ENCODE measurements around the gene PDS5B. TPM values are rescaled to one million over a fixed set of nuclear protein-coding genes. Genes with fewer than 3 reads are reported as not detected.

PDS5B gene
- total and polyA plus RNA-seq, 2 experiments from 2014 or later = 43.9 to 46.5 TPM

GRCh38 chr13:32629866-32630265 lies 43.6 kb downstream of the PDS5B start:
- Histone ChIP-seq H3K27me3 (ENCODE audit: insufficient read depth) (no peaks in the 10 kb centered on the region), H3K4me3 (no peak overlapping the region), H3K9me2 (ENCODE audit: insufficient read depth) (no peaks in the 10 kb centered on the region), H3K4me1 (ENCODE audit: insufficient read depth) (peaks cover 5% of the 10 kb centered on the region; the same call in 1 of the 2 replicates), H3F3A (replicated peaks; ENCODE audit: low read depth) (no peaks in the 10 kb centered on the region), H3K36me3 (ENCODE audit: insufficient read depth) (no peaks in the 10 kb centered on the region), H3K27ac (ENCODE audit: low read depth) (no peak overlapping the region), H4K20me1 (replicated peaks; ENCODE audit: insufficient read depth) (peaks cover 42% of the 10 kb centered on the region), H3K79me2 (replicated peaks; ENCODE audit: insufficient read depth) (peaks cover 96% of the 10 kb centered on the region), H2AFZ (no peak overlapping the region), H3K4me2 (no peak overlapping the region)
- no peaks in the 10 kb centered on the region for H3K9me3 Mint-ChIP-seq
- peaks cover 6% of the 10 kb centered on the region for H3K27me3 Mint-ChIP-seq (ENCODE audit: insufficient read depth, low read depth, poor library complexity)
- DNase-seq (ENCODE audit: low spot score) (no peak), ATAC-seq (no peak)
- TF ChIP-seq CTCF (conservative IDR thresholded peaks at IDR 0.05; ENCODE audit: low read depth in 2 of 2) (no peak), REST (IDR thresholded peaks at IDR 0.05; ENCODE audit: unreplicated experiment) (no peak), STAT1 (IDR thresholded peaks at IDR 0.05; ENCODE audit: unreplicated experiment) (no peak), ZNF462 (CRISPR knock-in tag; IDR thresholded peaks at IDR 0.05) (no peak), ZNF331 (CRISPR knock-in tag; IDR thresholded peaks at IDR 0.05; ENCODE audit: low read depth) (no peak), NANOG (IDR thresholded peaks at IDR 0.05; ENCODE audit: borderline replicate concordance) (no peak), EZH2 (IDR thresholded peaks at IDR 0.05; ENCODE audit: low read depth, unreplicated experiment) (no peak), POLR2AphosphoS5 (IDR thresholded peaks at IDR 0.05; ENCODE audit: low read depth) (no peak), JUNB (IDR thresholded peaks at IDR 0.05; ENCODE audit: unreplicated experiment) (no peak), CREB1 (CRISPR knock-in tag; IDR thresholded peaks at IDR 0.05; ENCODE audit: low read depth) (no peak), ETS1 (IDR thresholded peaks at IDR 0.05) (no peak), EZH2phosphoT487 (IDR thresholded peaks at IDR 0.05; ENCODE audit: unreplicated experiment) (no peak), ZNF114 (CRISPR knock-in tag; IDR thresholded peaks at IDR 0.05) (no peak)
- peaks cover 12% of the 10 kb centered on the region; the same call in 2 of the 3 replicates for H3K4me1 Mint-ChIP-seq
- no peak overlapping the region for H3K4me3 Mint-ChIP-seq
- H3K27ac Mint-ChIP-seq = no peak overlapping the region
- no peaks in the 10 kb centered on the region for H3K36me3 Mint-ChIP-seq (ENCODE audit: low read depth)

All from GM23338 (cell line).